Sigmoid colon (tissue), 4 donors: Measurements from ENCODE around the gene TGFBR1.

Source experiments
- CTCF ChIP-seq, 4 experiments: fragments of 450-650 bp in 3 of 4; fragments of 200-600 bp in 1 of 4; IDR thresholded peaks; one replicate each; pipeline ENCODE4 v1.5.1; 2016 to 2019; ENCODE audit warnings: antibody characterized with exemption in 4 of 4, mild to moderate bottlenecking in 3 of 4, moderate library complexity in 2 of 4
- EP300 ChIP-seq, 4 donors: sonication (generic); formaldehyde crosslinking; IDR thresholded peaks; one replicate each; pipeline ENCODE4 v1.6.1; 2017; ENCODE audit warnings: antibody characterized with exemption in 4 of 4
- POLR2A ChIP-seq, 2 donors: fragments of 450-650 bp; IDR thresholded peaks; one replicate each; pipeline ENCODE4 v1.6.1; 2016; ENCODE audit warnings: antibody characterized with exemption in 2 of 2, mild to moderate bottlenecking in 2 of 2, moderate library complexity in 2 of 2
- POLR2AphosphoS5 ChIP-seq, 4 donors: sonication (generic); formaldehyde crosslinking; IDR thresholded peaks; one replicate each; pipeline ENCODE4 v1.6.1; 2017; ENCODE audit warnings: antibody characterized with exemption in 4 of 4

GRCh38 chr9:99055384-99055783 lies 49.5 kb upstream of the TGFBR1 start:
- TF ChIP-seq CTCF (IDR thresholded peaks at IDR 0.05) (no peak), POLR2AphosphoS5 (IDR thresholded peaks at IDR 0.05) (no peak), POLR2A (IDR thresholded peaks at IDR 0.05) (no peak), EP300 (IDR thresholded peaks at IDR 0.05) (no peak)
